Breast epithelium (tissue), 4 donors: ENCODE measurements around the gene PPP1R3G. TPM values are rescaled to one million over a fixed set of nuclear protein-coding genes. Genes with fewer than 3 reads are reported as not detected.

Source experiments
- DNase-seq, 2 donors: peaks; one replicate each; pipeline ENCODE4 v3.0.0-alpha.2; 2019; ENCODE audit warnings: low spot score in 2 of 2
- H3K27ac ChIP-seq, 2 donors: fragments of 200-600 bp; sonication (generic) in 1 of 2; one replicate each; pipeline ENCODE4 v1.5.1; 2016 to 2019; ENCODE audit warnings: mild to moderate bottlenecking in 1 of 2
- H3K27me3 ChIP-seq, 2 donors: fragments of 200-600 bp; sonication (generic) in 1 of 2; one replicate each; pipeline versions ENCODE4 v1.5.1 to v1.6.0; 2017 to 2019; ENCODE audit warnings: control low read depth in 1 of 2, mild to moderate bottlenecking in 1 of 2
- H3K36me3 ChIP-seq: fragments of 200-600 bp; one replicate; pipeline ENCODE4 v1.5.1; 2019
- H3K4me1 ChIP-seq, 2 donors: fragments of 200-600 bp; sonication (generic); one replicate each; pipeline ENCODE4 v1.5.1; 2016 to 2019; ENCODE audit warnings: control low read depth in 1 of 2
- H3K4me3 ChIP-seq, 3 donors: fragments of 200-600 bp; sonication (generic); 1 replicate in 2 of 3; 2 replicates in 1 of 3; pipeline ENCODE4 v1.5.1; 2016 to 2019; ENCODE audit warnings: mild to moderate bottlenecking in 3 of 3, moderate library complexity in 2 of 3
- H3K9me3 ChIP-seq, 2 donors: fragments of 200-600 bp; sonication (generic) in 1 of 2; one replicate each; pipeline ENCODE4 v1.5.1; 2016 to 2019; ENCODE audit warnings: control low read depth in 1 of 2
- POLR2A ChIP-seq: fragments of 450-650 bp; IDR thresholded peaks from one replicate; pipeline ENCODE4 v1.6.1; 2016; ENCODE audit warnings: antibody characterized with exemption, mild to moderate bottlenecking, moderate library complexity
- POLR2AphosphoS5 ChIP-seq, 3 donors: sonication (generic); formaldehyde crosslinking; IDR thresholded peaks; one replicate each; pipeline ENCODE4 v1.6.1; 2017; ENCODE audit warnings: antibody characterized with exemption in 3 of 3
- intact Hi-C: fragments of 100-400 bp; cut with DNase I; formaldehyde crosslinking; loops from one replicate; pipeline ENCODE4 v1.15.1; 2023; ENCODE audit warnings: low total_unique reads
- total RNA-seq, 3 donors: library from RNA; depleted of rRNA; stranded (reverse); fragments of >200 nt; gene quantifications; one replicate each; pipeline ENCODE4 v1.1.0, GENCODE V29; 2016
- TF ChIP-seq, protein P1 (sequence below), 3 donors: fragments of 450-650 bp; IDR thresholded peaks; one replicate each; pipeline ENCODE4 v1.5.1; 2016 to 2017; ENCODE audit warnings: antibody characterized with exemption in 3 of 3, mild to moderate bottlenecking in 3 of 3, moderate library complexity in 3 of 3

Gene PPP1R3G
- total RNA-seq, 3 donors from 2014 or later = 1.2 to 3.2 (median 1.6) TPM

- no peak overlapping the region for H3K4me3 ChIP-seq
- no peak overlapping the region for H3K27ac ChIP-seq
- TF ChIP-seq POLR2AphosphoS5 (IDR thresholded peaks at IDR 0.05) (no peak), POLR2A (no peak)
- TF ChIP-seq, protein P1, sequence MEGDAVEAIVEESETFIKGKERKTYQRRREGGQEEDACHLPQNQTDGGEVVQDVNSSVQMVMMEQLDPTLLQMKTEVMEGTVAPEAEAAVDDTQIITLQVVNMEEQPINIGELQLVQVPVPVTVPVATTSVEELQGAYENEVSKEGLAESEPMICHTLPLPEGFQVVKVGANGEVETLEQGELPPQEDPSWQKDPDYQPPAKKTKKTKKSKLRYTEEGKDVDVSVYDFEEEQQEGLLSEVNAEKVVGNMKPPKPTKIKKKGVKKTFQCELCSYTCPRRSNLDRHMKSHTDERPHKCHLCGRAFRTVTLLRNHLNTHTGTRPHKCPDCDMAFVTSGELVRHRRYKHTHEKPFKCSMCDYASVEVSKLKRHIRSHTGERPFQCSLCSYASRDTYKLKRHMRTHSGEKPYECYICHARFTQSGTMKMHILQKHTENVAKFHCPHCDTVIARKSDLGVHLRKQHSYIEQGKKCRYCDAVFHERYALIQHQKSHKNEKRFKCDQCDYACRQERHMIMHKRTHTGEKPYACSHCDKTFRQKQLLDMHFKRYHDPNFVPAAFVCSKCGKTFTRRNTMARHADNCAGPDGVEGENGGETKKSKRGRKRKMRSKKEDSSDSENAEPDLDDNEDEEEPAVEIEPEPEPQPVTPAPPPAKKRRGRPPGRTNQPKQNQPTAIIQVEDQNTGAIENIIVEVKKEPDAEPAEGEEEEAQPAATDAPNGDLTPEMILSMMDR (IDR thresholded peaks at IDR 0.05) = no peak
- no peaks in the 10 kb centered on the region for H3K36me3 ChIP-seq
- intact Hi-C loops = no loop called here
- no peaks in the 10 kb centered on the region for H3K4me1 ChIP-seq
- DNase-seq = no peak
- no peaks in the 10 kb centered on the region for H3K27me3 ChIP-seq
- H3K9me3 ChIP-seq = no peaks in the 10 kb centered on the region
These were observed 25.1 kb downstream of the PPP1R3G start for GRCh38 chr6:5110246-5110645.

GRCh38 chr6:5111626-5112025, 26.5 kb downstream of the PPP1R3G start:
- Histone ChIP-seq H3K4me3 (no peak overlapping the region), H3K27me3 (no peaks in the 10 kb centered on the region), H3K4me1 (no peaks in the 10 kb centered on the region), H3K9me3 (no peaks in the 10 kb centered on the region), H3K27ac (no peak overlapping the region), H3K36me3 (no peaks in the 10 kb centered on the region)
- intact Hi-C loops = no loop called here
- DNase-seq = no peak
- TF ChIP-seq POLR2A = no peak
- no peak for TF ChIP-seq POLR2AphosphoS5 (IDR thresholded peaks at IDR 0.05)
- TF ChIP-seq, protein P1 (IDR thresholded peaks at IDR 0.05) = no peak

GRCh38 chr6:5112066-5112799, 27.1 kb downstream of the PPP1R3G start:
- H3K27me3 ChIP-seq = no peaks in the 10 kb centered on the region
- TF ChIP-seq, protein P1 (IDR thresholded peaks at IDR 0.05) = no peak
- no peak for TF ChIP-seq POLR2AphosphoS5 (IDR thresholded peaks at IDR 0.05)
- no peak for TF ChIP-seq POLR2A
- no peak for DNase-seq
- intact Hi-C loops = no loop called here
- no peaks in the 10 kb centered on the region for H3K9me3 ChIP-seq
- no peaks in the 10 kb centered on the region for H3K4me1 ChIP-seq
- no peak overlapping the region for H3K4me3 ChIP-seq
- no peak overlapping the region for H3K27ac ChIP-seq
- H3K36me3 ChIP-seq = no peaks in the 10 kb centered on the region

DNA sequence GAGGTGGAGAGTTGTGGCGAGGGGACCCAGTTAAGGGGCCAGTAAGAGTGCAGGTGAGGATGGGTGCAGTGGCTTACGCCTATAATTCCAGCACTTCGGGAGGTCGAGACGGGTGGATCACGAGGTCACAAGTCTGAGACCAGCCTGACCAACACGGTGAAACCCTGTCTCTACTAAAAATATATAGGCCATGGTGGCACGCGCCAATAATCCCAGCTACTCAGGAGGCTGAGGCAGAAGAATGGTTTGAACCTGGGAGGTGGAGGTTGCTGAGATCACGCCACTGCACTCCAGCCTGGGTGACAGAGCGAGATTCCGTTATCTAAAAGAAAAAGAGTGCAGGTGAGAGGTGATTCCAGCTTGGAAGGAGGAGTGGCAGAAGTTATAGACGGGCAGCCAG, 28.0 kb downstream of the PPP1R3G start:
- DNase-seq = no peak
- intact Hi-C loops = no loop called here
- TF ChIP-seq POLR2A (no peak), POLR2AphosphoS5 (IDR thresholded peaks at IDR 0.05) (no peak)
- TF ChIP-seq, protein P1 (IDR thresholded peaks at IDR 0.05) = no peak

DNA sequence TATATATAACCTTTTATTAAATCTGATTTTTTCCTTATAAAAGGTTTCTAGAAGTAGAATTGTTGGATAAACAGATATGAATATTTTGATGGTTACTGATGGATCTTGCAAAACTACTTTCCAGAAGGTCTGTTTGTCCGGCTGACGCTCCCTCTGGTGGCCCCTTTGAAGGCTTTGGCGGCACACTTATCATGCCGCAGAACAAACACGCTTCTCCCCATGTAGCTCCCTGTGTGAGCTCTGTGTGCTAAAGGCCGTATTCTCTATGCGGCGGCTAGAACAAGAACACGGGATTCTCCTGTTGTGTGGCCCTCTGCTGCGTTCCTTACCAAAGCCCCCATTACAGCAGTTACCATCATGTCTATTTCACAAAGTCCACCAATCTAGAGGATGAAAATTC, 30.0 kb downstream of the PPP1R3G start:
- no peaks in the 10 kb centered on the region for H3K27me3 ChIP-seq
- no peak overlapping the region for H3K27ac ChIP-seq
- H3K4me1 ChIP-seq = no peaks in the 10 kb centered on the region
- no peaks in the 10 kb centered on the region for H3K9me3 ChIP-seq
- H3K4me3 ChIP-seq = no peak overlapping the region
- no peak for DNase-seq
- TF ChIP-seq, protein P1 (IDR thresholded peaks at IDR 0.05) = no peak
- TF ChIP-seq POLR2AphosphoS5 (IDR thresholded peaks at IDR 0.05) (no peak), POLR2A (no peak)
- no peaks in the 10 kb centered on the region for H3K36me3 ChIP-seq
- intact Hi-C loops = no loop called here

More for the DNA sequence above, 28.0 kb downstream of the PPP1R3G start:
- Histone ChIP-seq H3K4me1 (no peaks in the 10 kb centered on the region), H3K9me3 (no peaks in the 10 kb centered on the region), H3K27me3 (no peaks in the 10 kb centered on the region), H3K27ac (no peak overlapping the region), H3K36me3 (no peaks in the 10 kb centered on the region), H3K4me3 (no peak overlapping the region)
